OCI-LY1 (cell line): ENCODE data around the gene ICE2.

Experiments used
- H2AFZ ChIP-seq: fragments of 200-600 bp; sonication (generic), shearing (Covaris generic); 2 replicates; pipeline ENCODE4 v1.6.0; 2014; ENCODE audit warnings: antibody characterized with exemption, mild to moderate bottlenecking, low read length
- H3F3A ChIP-seq: fragments of 200-600 bp; sonication (generic), shearing (Covaris generic); 2 replicates; pipeline ENCODE4 v1.6.0; 2014; ENCODE audit warnings: mild to moderate bottlenecking, antibody characterized with exemption, low read length, moderate library complexity; ENCODE audit not compliant: insufficient read depth
- H3K27ac ChIP-seq: fragments of 200-600 bp; sonication (generic); 2 replicates; pipeline ENCODE4 v1.5.1; 2014; ENCODE audit warnings: low read length, mixed run types, mild to moderate bottlenecking, low read depth; ENCODE audit not compliant: poor library complexity, severe bottlenecking
- H3K27me3 ChIP-seq: fragments of 200-600 bp; sonication (generic); 2 replicates; pipeline ENCODE4 v1.6.0; 2014; ENCODE audit warnings: antibody characterized with exemption, mild to moderate bottlenecking, low read length, moderate library complexity; ENCODE audit not compliant: insufficient read depth
- H3K36me3 ChIP-seq: fragments of 200-600 bp; sonication (generic); 2 replicates; pipeline ENCODE4 v1.6.1; 2014; ENCODE audit warnings: mild to moderate bottlenecking, antibody characterized with exemption, low read length, moderate library complexity, mixed read lengths; ENCODE audit not compliant: insufficient read depth
- H3K4me1 ChIP-seq: fragments of 200-600 bp; sonication (generic); 2 replicates; pipeline ENCODE4 v1.5.1; 2014; ENCODE audit warnings: mild to moderate bottlenecking, low read length, moderate library complexity; ENCODE audit not compliant: insufficient read depth, severe bottlenecking
- H3K4me2 ChIP-seq: fragments of 200-600 bp; sonication (generic), shearing (Covaris generic); 2 replicates; pipeline ENCODE4 v1.6.1; 2014; ENCODE audit warnings: low read length
- H3K4me3 ChIP-seq: fragments of 200-600 bp; sonication (generic); 2 replicates; pipeline ENCODE4 v1.5.1; 2014; ENCODE audit warnings: low read length, low read depth, mild to moderate bottlenecking, mixed read lengths; ENCODE audit not compliant: poor library complexity, severe bottlenecking
- H3K79me2 ChIP-seq: fragments of 200-600 bp; shearing (Covaris generic); 2 replicates; pipeline ENCODE4 v1.6.1; 2016; ENCODE audit warnings: mixed run types, low read length, mixed read lengths; ENCODE audit not compliant: insufficient read depth
- H3K9ac ChIP-seq: fragments of 200-600 bp; sonication (generic), shearing (Covaris generic); 2 replicates; pipeline ENCODE4 v1.6.1; 2014; ENCODE audit warnings: mild to moderate bottlenecking, low read length, mixed read lengths
- H3K9me2 ChIP-seq: fragments of 200-600 bp; sonication (generic), shearing (Covaris generic); 2 replicates; pipeline ENCODE4 v1.6.1; 2014; ENCODE audit warnings: low read depth, mild to moderate bottlenecking, low read length, mixed read lengths
- H3K9me3 ChIP-seq: fragments of 200-600 bp; shearing (Covaris generic); 2 replicates; pipeline ENCODE4 v1.6.1; 2014; ENCODE audit warnings: low read length, mixed read lengths
- H4K20me1 ChIP-seq: fragments of 200-600 bp; sonication (generic), shearing (Covaris generic); 2 replicates; pipeline ENCODE4 v1.6.0; 2016; ENCODE audit warnings: mild to moderate bottlenecking, low read length; ENCODE audit not compliant: insufficient read depth
- EZH2 ChIP-seq: fragments of 200-600 bp; sonication (generic), shearing (Covaris generic); IDR thresholded peaks from 2 replicates; pipeline ENCODE4 v1.8.0; 2017; ENCODE audit warnings: borderline replicate concordance, mixed run types, mild to moderate bottlenecking, antibody characterized with exemption, low read length, moderate library complexity, mixed read lengths
- TF ChIP-seq, protein P1 (sequence below): fragments of 200-600 bp; sonication (generic), shearing (Covaris generic); IDR thresholded peaks from 2 replicates; pipeline ENCODE4 v1.5.1; 2017; ENCODE audit warnings: mild to moderate bottlenecking, antibody characterized with exemption, low read length, moderate library complexity, mixed read lengths

ICE2 gene

DNA sequence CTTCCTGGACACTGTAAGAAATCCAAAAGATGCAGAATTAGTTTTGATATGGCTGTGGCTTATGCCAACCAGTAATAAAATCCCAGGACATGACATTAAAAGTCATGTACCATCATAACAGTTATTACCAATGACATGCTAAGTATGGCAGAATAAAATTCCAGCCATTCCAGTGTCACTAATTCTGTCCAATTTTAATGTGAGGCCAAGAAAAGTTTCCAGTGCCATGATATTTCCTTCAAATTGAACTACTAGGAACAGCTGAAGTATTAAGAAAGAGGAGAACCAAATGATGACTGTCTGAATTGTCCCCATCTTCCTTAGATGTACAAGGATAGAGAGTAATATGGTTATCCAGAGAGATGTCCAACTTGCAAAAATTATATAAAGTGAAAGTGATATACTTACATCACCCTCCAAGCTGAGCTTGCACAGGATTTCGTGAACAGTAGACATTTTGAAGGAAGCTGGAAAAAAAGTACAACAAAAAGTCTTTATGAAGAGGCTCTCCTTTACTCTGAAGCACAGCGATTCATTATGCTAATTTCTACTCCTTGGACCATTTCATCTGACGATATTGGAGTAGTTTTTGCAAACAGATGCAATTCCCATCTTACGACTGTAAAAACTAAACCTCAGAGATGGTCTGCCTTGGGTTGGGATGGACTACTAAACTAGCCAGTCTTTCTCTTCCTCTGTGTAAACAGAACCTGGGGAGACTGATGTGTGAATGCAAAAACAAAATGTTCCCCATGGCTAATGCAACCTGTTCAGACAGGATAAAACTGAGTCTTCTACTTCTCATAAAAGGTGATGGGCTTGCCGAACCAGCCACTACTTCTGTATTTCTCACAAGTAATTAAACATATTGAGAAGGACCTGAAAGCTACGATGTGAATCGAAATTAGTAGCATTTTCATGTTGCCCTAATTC lies 93.1 kb downstream of the ICE2 start:
- TF ChIP-seq EZH2 = no peak
- TF ChIP-seq, protein P1, sequence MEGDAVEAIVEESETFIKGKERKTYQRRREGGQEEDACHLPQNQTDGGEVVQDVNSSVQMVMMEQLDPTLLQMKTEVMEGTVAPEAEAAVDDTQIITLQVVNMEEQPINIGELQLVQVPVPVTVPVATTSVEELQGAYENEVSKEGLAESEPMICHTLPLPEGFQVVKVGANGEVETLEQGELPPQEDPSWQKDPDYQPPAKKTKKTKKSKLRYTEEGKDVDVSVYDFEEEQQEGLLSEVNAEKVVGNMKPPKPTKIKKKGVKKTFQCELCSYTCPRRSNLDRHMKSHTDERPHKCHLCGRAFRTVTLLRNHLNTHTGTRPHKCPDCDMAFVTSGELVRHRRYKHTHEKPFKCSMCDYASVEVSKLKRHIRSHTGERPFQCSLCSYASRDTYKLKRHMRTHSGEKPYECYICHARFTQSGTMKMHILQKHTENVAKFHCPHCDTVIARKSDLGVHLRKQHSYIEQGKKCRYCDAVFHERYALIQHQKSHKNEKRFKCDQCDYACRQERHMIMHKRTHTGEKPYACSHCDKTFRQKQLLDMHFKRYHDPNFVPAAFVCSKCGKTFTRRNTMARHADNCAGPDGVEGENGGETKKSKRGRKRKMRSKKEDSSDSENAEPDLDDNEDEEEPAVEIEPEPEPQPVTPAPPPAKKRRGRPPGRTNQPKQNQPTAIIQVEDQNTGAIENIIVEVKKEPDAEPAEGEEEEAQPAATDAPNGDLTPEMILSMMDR = no peak
- no peak overlapping the region for H3K27ac ChIP-seq

DNA sequence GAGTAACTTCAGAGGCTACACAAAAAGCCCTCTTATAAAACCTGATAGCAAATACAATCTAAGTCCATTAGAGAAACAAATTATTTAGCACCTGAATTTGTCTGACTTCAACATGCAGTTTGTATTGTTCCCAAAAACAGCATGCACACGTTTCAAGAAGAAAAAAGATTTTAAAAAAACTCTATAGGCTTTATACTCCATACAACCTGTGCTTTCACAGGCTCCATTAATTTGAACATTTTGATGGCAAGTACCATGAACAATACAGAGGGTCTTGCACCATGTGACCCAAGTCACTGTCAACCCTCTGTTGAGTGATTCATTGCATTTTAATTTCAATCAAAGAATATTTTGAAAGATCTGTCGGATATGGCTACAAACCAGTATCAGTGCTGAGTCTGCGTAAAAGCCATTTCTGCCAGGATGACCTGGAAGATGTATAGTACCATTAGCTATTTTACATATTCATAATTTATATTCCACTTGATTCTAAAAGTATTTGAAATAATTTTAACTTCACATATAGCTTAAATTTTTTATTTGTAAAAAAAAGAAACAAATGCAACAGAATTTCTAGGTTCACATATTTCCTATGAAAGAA lies 94.3 kb downstream of the ICE2 start:
- H3K9me2 ChIP-seq = no peaks in the 10 kb centered on the region
- no peak overlapping the region for H3K9ac ChIP-seq
- no peak overlapping the region for H3K4me3 ChIP-seq
- no peaks in the 10 kb centered on the region for H3F3A ChIP-seq
- no peaks in the 10 kb centered on the region for H3K4me1 ChIP-seq
- no peaks in the 10 kb centered on the region for H3K36me3 ChIP-seq
- H4K20me1 ChIP-seq = no peaks in the 10 kb centered on the region
- TF ChIP-seq EZH2 = no peak
- TF ChIP-seq, protein P1 = no peak
- no peaks in the 10 kb centered on the region for H3K9me3 ChIP-seq
- H3K27ac ChIP-seq = no peak overlapping the region
- H3K4me2 ChIP-seq = no peak overlapping the region
- H3K79me2 ChIP-seq = no peaks in the 10 kb centered on the region
- no peak overlapping the region for H2AFZ ChIP-seq
- H3K27me3 ChIP-seq = peaks cover 5% of the 10 kb centered on the region; the same call in 1 of the 2 replicates

More for the DNA sequence above, 93.1 kb downstream of the ICE2 start:
- Histone ChIP-seq H3K9me2 (no peaks in the 10 kb centered on the region), H3K4me1 (no peaks in the 10 kb centered on the region), H3K4me2 (no peak overlapping the region), H3K9me3 (no peaks in the 10 kb centered on the region), H4K20me1 (no peaks in the 10 kb centered on the region), H3F3A (no peaks in the 10 kb centered on the region), H2AFZ (no peak overlapping the region), H3K36me3 (no peaks in the 10 kb centered on the region), H3K27me3 (peaks cover 5% of the 10 kb centered on the region; the same call in 1 of the 2 replicates), H3K4me3 (no peak overlapping the region), H3K9ac (no peak overlapping the region), H3K79me2 (no peaks in the 10 kb centered on the region)

DNA sequence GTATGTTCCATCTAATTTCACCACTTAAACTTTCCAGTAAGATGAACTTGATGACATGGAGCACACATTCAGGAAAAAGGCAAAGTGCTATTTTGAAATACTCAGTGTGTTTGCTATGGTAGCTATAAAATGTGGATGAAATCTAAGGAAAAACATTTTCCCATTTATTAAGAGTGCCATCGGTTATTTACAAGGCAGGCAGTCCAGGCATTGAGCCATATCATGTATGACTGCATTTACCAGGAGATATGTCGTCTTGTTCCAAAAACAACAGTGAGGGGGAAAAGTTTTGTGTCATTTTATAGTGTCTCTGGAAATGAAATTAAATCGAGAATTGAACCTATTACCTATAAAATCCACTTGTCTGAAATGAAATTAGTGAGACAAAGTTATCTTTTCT lies 94.9 kb downstream of the ICE2 start:
- TF ChIP-seq EZH2 = no peak
- TF ChIP-seq, protein P1 = no peak
- H3K9ac ChIP-seq = no peak overlapping the region
- H3K36me3 ChIP-seq = no peaks in the 10 kb centered on the region
- H3K27ac ChIP-seq = no peak overlapping the region
- H3F3A ChIP-seq = no peaks in the 10 kb centered on the region
- H3K4me2 ChIP-seq = no peak overlapping the region
- no peaks in the 10 kb centered on the region for H3K79me2 ChIP-seq
- no peak overlapping the region for H3K4me3 ChIP-seq
- H3K9me2 ChIP-seq = no peaks in the 10 kb centered on the region
- H4K20me1 ChIP-seq = no peaks in the 10 kb centered on the region
- peaks cover 5% of the 10 kb centered on the region; the same call in 1 of the 2 replicates for H3K27me3 ChIP-seq
- H2AFZ ChIP-seq = no peak overlapping the region
- no peaks in the 10 kb centered on the region for H3K9me3 ChIP-seq
- no peaks in the 10 kb centered on the region for H3K4me1 ChIP-seq
